Measurements from ENCODE around the gene POLA1.

- TF ChIP-seq CTCF (IDR thresholded peaks at IDR 0.05) (no peak), EZH2 (IDR thresholded peaks at IDR 0.05; ENCODE audit: borderline replicate concordance, insufficient read depth, low read depth, low read length, poor library complexity, severe bottlenecking) (no peak)
Observed at GRCh38 chrX:24661292-24661691, 32.4 kb upstream of the POLA1 start.

All from B cell (primary cell).